Neuronal stem cell (in vitro differentiated cells): Measurements from ENCODE around the gene CMTM6.

Experiments used
- DNase-seq: peaks from one replicate; pipeline ENCODE4 v3.0.0-alpha.2; 2013; ENCODE audit warnings: low spot score
- H2AFZ ChIP-seq: one replicate; pipeline ENCODE4 v1.6.1; 2013; ENCODE audit warnings: mild to moderate bottlenecking, low read length, inconsistent platforms
- H2AK5ac ChIP-seq: 2 replicates; pipeline ENCODE4 v1.6.1; 2013; ENCODE audit warnings: low read depth, mild to moderate bottlenecking, inconsistent platforms, low read length, moderate library complexity, mixed read lengths
- H2BK120ac ChIP-seq: 2 replicates; pipeline ENCODE4 v1.6.1; 2013; ENCODE audit warnings: low read depth, mild to moderate bottlenecking, inconsistent platforms, low read length, moderate library complexity, mixed read lengths
- H2BK12ac ChIP-seq: one replicate; pipeline ENCODE4 v1.6.1; 2013; ENCODE audit warnings: low read length, inconsistent platforms
- H2BK15ac ChIP-seq: 2 replicates; pipeline ENCODE4 v1.6.1; 2013; ENCODE audit warnings: mild to moderate bottlenecking, low read length, inconsistent platforms, mixed read lengths
- H2BK5ac ChIP-seq: one replicate; pipeline ENCODE4 v1.6.1; 2013; ENCODE audit warnings: inconsistent platforms, mild to moderate bottlenecking, low read length, moderate library complexity
- H3K14ac ChIP-seq: one replicate; pipeline ENCODE4 v1.6.1; 2013; ENCODE audit warnings: low read length, inconsistent platforms
- H3K18ac ChIP-seq: 2 replicates; pipeline ENCODE4 v1.6.1; 2013; ENCODE audit warnings: low read length, inconsistent platforms
- H3K23ac ChIP-seq: 2 replicates; pipeline ENCODE4 v1.6.1; 2013; ENCODE audit warnings: low read depth, mild to moderate bottlenecking, mixed read lengths, low read length, inconsistent platforms; ENCODE audit not compliant: poor library complexity
- H3K27ac ChIP-seq: replicated peaks from 3 replicates; pipeline ENCODE4 v1.5.1; 2013; ENCODE audit warnings: low read length, inconsistent platforms
- H3K27me3 ChIP-seq, 3 experiments: 2 replicates each; pipeline ENCODE4 v1.6.1; 2013; ENCODE audit warnings: low read length in 3 of 3, mild to moderate bottlenecking in 2 of 3, inconsistent platforms in 1 of 3, low read depth in 1 of 3, mixed read lengths in 1 of 3, moderate library complexity in 1 of 3; ENCODE audit not compliant: control insufficient read depth in 3 of 3, insufficient read depth in 3 of 3
- H3K36me3 ChIP-seq, 2 donors: replicated peaks in 1 of 2; 2 replicates each; pipeline ENCODE4 v1.6.1; 2013; ENCODE audit warnings: low read length in 2 of 2; ENCODE audit not compliant: control insufficient read depth in 2 of 2, insufficient read depth in 2 of 2
- H3K4ac ChIP-seq: 2 replicates; pipeline ENCODE4 v1.6.1; 2013; ENCODE audit warnings: inconsistent platforms, mild to moderate bottlenecking, low read length, moderate library complexity
- H3K4me1 ChIP-seq, 2 donors: 1 replicate in 1 of 2; 2 replicates in 1 of 2; pipeline ENCODE4 v1.6.1; 2013; ENCODE audit warnings: low read length in 2 of 2, low read depth in 1 of 2; ENCODE audit not compliant: control insufficient read depth in 2 of 2, insufficient read depth in 1 of 2
- H3K4me2 ChIP-seq: one replicate; pipeline ENCODE4 v1.6.1; 2013; ENCODE audit warnings: mild to moderate bottlenecking, low read length, inconsistent platforms; ENCODE audit not compliant: insufficient read depth, poor library complexity, severe bottlenecking
- H3K4me3 ChIP-seq, 2 donors: 2 replicates each; pipeline ENCODE4 v1.5.1; 2013; ENCODE audit warnings: low read length in 2 of 2, mild to moderate bottlenecking in 2 of 2, inconsistent platforms in 1 of 2, moderate library complexity in 1 of 2
- H3K79me1 ChIP-seq: one replicate; pipeline ENCODE4 v1.6.1; 2013; ENCODE audit warnings: low read depth, mild to moderate bottlenecking, inconsistent platforms, low read length, moderate library complexity
- H3K9ac ChIP-seq: one replicate; pipeline ENCODE4 v1.6.1; 2013; ENCODE audit warnings: mild to moderate bottlenecking, low read depth, low read length, inconsistent platforms; ENCODE audit not compliant: poor library complexity
- H3K9me3 ChIP-seq, 2 donors: replicated peaks in 1 of 2; 2 replicates each; pipeline versions ENCODE3 to v1.6.1; 2013; ENCODE audit warnings: low read length in 2 of 2, mild to moderate bottlenecking in 2 of 2, inconsistent platforms in 1 of 2, low read depth in 1 of 2, mixed read lengths in 1 of 2, moderate library complexity in 1 of 2; ENCODE audit not compliant: control insufficient read depth in 2 of 2, insufficient read depth in 1 of 2
- H4K8ac ChIP-seq: one replicate; pipeline ENCODE4 v1.6.1; 2013; ENCODE audit warnings: low read depth, mild to moderate bottlenecking, inconsistent platforms, low read length, moderate library complexity
- H4K91ac ChIP-seq: one replicate; pipeline ENCODE4 v1.6.1; 2013; ENCODE audit warnings: low read length, low read depth, mild to moderate bottlenecking, inconsistent platforms; ENCODE audit not compliant: poor library complexity
- WGBS, 2 donors: extraction: QIAGEN DNeasy Blood & Tissue Kit; methylation state at CpG; one replicate each; pipeline ENCODE4 v1.1.7; 2013; ENCODE audit warnings: missing lambda C conversion rate in 2 of 2, mixed read lengths in 1 of 2; ENCODE audit not compliant: insufficient read length in 2 of 2, insufficient replicate concordance in 1 of 2; ENCODE audit errors: extremely low coverage in 2 of 2; 5-methylcytosine and 5-hydroxymethylcytosine counted together

The CMTM6 gene

DNA sequence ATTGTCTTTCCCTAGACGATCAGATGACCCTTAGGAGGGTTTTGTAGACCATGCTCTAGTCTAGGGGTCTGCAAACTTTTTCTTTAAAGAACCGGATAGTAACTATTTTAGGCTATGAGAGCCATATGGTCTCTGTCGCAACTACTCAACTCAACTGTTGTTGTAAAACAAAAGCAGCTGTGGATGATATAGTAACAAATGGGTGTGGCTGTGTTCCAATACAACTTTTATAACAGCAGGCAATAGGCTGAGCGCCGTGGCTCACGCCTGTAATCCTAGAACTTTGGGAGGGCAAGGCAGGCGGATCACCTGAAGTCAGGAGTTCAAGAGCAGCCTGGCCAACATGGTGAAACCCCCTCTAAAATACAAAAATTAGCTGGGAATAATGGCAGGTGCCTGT, 6.1 kb upstream of the CMTM6 start:
- Histone ChIP-seq H3K79me1 (no peaks in the 10 kb centered on the region), H3K9ac (no peak overlapping the region), H4K8ac (no peak overlapping the region), H3K23ac (no peak overlapping the region), H2BK15ac (no peak overlapping the region), H3K14ac (no peak overlapping the region), H2AFZ (no peak overlapping the region), H3K18ac (no peak overlapping the region), H2BK12ac (no peak overlapping the region), H3K9me3 (no peaks in the 10 kb centered on the region), H2AK5ac (no peak overlapping the region), H3K27ac (no peak overlapping the region), H2BK120ac (no peak overlapping the region), H2BK5ac (no peak overlapping the region), H3K36me3 (no peaks in the 10 kb centered on the region), H3K4ac (no peak overlapping the region), H3K4me2 (no peak overlapping the region), H4K91ac (no peak overlapping the region), H3K4me3 (no peak overlapping the region), H3K4me1 (no peaks in the 10 kb centered on the region), H3K27me3 (no peaks in the 10 kb centered on the region)
- DNase-seq: no peak
- WGBS, 2 donors: no CpG with 5 or more reads among the region's 7 CpGs

DNA sequence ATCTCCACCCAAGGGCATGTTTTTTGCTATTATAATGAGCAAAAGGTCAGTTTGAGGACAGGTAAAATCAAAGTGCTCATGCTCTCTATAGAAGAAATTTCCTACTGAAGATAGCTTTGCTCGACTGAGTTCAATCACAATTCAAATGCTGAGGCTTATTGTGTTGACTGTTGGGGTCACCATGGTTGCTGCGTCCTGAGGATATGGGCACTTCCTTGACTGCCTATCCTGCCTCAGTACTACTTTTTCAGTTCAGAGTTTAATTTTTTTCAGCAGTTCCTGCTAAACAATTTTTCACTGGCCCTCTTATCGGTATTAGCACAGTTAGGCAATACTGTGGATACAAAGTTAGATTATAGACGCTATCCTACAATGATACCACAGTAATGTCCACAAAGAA, 3.8 kb upstream of the CMTM6 start:
- Histone ChIP-seq H3K4me3 (no peak overlapping the region), H3K27me3 (no peaks in the 10 kb centered on the region), H3K18ac (no peak overlapping the region), H3K4me1 (no peaks in the 10 kb centered on the region), H3K79me1 (no peaks in the 10 kb centered on the region), H3K9ac (no peak overlapping the region), H3K4ac (no peak overlapping the region), H2BK15ac (no peak overlapping the region), H4K91ac (no peak overlapping the region), H3K27ac (no peak overlapping the region), H3K36me3 (no peaks in the 10 kb centered on the region), H3K14ac (no peak overlapping the region), H2BK5ac (no peak overlapping the region), H2BK120ac (no peak overlapping the region), H3K4me2 (no peak overlapping the region), H3K9me3 (no peaks in the 10 kb centered on the region), H2AFZ (no peak overlapping the region), H3K23ac (no peak overlapping the region), H4K8ac (no peak overlapping the region), H2AK5ac (no peak overlapping the region), H2BK12ac (no peak overlapping the region)
- DNase-seq: no peak
- no CpG with 5 or more reads among the region's 4 CpGs for WGBS, 2 donors

DNA sequence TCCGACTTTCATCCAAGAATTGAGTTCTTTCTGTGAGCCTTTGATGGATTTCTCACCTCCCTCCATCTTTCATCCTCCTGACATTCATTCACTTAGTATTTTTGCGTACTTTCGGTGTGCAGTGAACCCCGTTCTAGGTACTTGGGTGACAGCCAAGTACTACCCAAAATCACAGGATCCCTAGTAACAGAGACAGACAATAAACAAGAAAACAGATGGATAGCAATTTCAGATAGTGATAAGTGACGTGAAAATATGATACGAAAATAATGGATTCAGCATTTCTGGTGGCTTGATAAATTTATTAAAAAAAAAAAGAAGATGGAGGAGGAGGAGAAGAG, 264 bp upstream of the CMTM6 start:
- H3K27me3 ChIP-seq: no peaks in the 10 kb centered on the region
- peaks cover 0 to 5% of the 10 kb centered on the region in 2 donors for H3K4me1 ChIP-seq
- peak overlapping the region; percentile 27 to 72 for H3K4me3 ChIP-seq
- H3K9me3 ChIP-seq: no peaks in the 10 kb centered on the region
- no CpG with 5 or more reads among the region's 6 CpGs for WGBS, 2 donors
- H2BK12ac ChIP-seq: no peak overlapping the region
- H3K36me3 ChIP-seq: peaks cover 0 to 4% of the 10 kb centered on the region in 2 donors
- H3K4me2 ChIP-seq: peak overlapping the region; percentile 37
- no peak overlapping the region for H4K8ac ChIP-seq
- no peak overlapping the region for H2BK15ac ChIP-seq
- no peak overlapping the region for H3K18ac ChIP-seq
- H3K27ac ChIP-seq: no peak overlapping the region
- no peak for DNase-seq
- H2AK5ac ChIP-seq: no peak overlapping the region
- no peak overlapping the region for H3K23ac ChIP-seq
- H4K91ac ChIP-seq: no peak overlapping the region
- H3K4ac ChIP-seq: no peak overlapping the region
- no peak overlapping the region for H2BK120ac ChIP-seq
- H3K79me1 ChIP-seq: no peaks in the 10 kb centered on the region
- H2AFZ ChIP-seq: peak overlapping the region; percentile 98
- H3K9ac ChIP-seq: no peak overlapping the region
- H3K14ac ChIP-seq: no peak overlapping the region
- H2BK5ac ChIP-seq: no peak overlapping the region

GRCh38 chr3:32501783-32502117, 902 bp downstream of the CMTM6 start:
- peak overlapping the region; percentile 72 to 84 for H3K4me3 ChIP-seq
- no peak overlapping the region for H3K18ac ChIP-seq
- no peak overlapping the region for H3K4ac ChIP-seq
- DNase-seq: no peak
- H2AK5ac ChIP-seq: no peak overlapping the region
- H2BK120ac ChIP-seq: no peak overlapping the region
- no peak overlapping the region for H2BK15ac ChIP-seq
- no peak overlapping the region for H3K23ac ChIP-seq
- H3K79me1 ChIP-seq: no peaks in the 10 kb centered on the region
- no peak overlapping the region for H4K8ac ChIP-seq
- H3K27ac ChIP-seq: no peak overlapping the region
- no peak overlapping the region for H3K14ac ChIP-seq
- H3K4me2 ChIP-seq: peak overlapping the region; percentile 77
- no peak overlapping the region for H3K9ac ChIP-seq
- peaks cover 0 to 5% of the 10 kb centered on the region in 2 donors for H3K4me1 ChIP-seq
- no peak overlapping the region for H4K91ac ChIP-seq
- H3K27me3 ChIP-seq: no peaks in the 10 kb centered on the region
- H2BK5ac ChIP-seq: no peak overlapping the region
- no peak overlapping the region for H2BK12ac ChIP-seq
- peak overlapping the region; percentile 98 for H2AFZ ChIP-seq
- WGBS, 2 donors: no CpG with 5 or more reads among the region's 4 CpGs
- no peaks in the 10 kb centered on the region for H3K9me3 ChIP-seq
- peaks cover 0 to 6% of the 10 kb centered on the region in 2 donors for H3K36me3 ChIP-seq
